Activated B cell treated with CpG ODN at 0.5 μM for 24 hours (primary cell): ENCODE data around the gene ENSA. TPM values are rescaled to one million over a fixed set of nuclear protein-coding genes. Genes with fewer than 3 reads are reported as not detected.
"Not testable (repeated sequence)": the region's sequence is repeated elsewhere in the genome, so short reads cannot be mapped to it uniquely, and the experiment has no call there.

Experiments used
- ATAC-seq: fragments of 200-7000 bp; cut with Tn5 transposase; one replicate; pipeline ENCODE4 v1.10.0; 2021; ENCODE audit warnings: low read depth, mild to moderate bottlenecking, moderate library complexity
- CTCF ChIA-PET: fragments of 350-600 bp; sonication (Branson Sonifier 250); formaldehyde crosslinking; loops from one replicate; lab custom pipeline; 2021; ENCODE audit warnings: antibody characterized with exemption; lab: Charles Lee
- POLR2A ChIA-PET: fragments of 350-600 bp; sonication (Branson Sonifier 250); formaldehyde crosslinking; loops from one replicate; lab custom pipeline; 2021; ENCODE audit warnings: antibody characterized with exemption; lab: Charles Lee
- DNase-seq: peaks from one replicate; pipeline ENCODE4 v3.0.0; 2022
- H3K27ac Mint-ChIP-seq: one replicate; pipeline ENCODE4 v1.8.0; 2020; ENCODE audit warnings: mixed read lengths
- H3K27me3 Mint-ChIP-seq: one replicate; pipeline ENCODE4 v1.8.0; 2021; ENCODE audit warnings: mixed read lengths
- H3K36me3 Mint-ChIP-seq: one replicate; pipeline ENCODE4 v1.8.0; 2021; ENCODE audit warnings: low read depth, mixed read lengths
- H3K4me1 Mint-ChIP-seq: one replicate; pipeline ENCODE4 v1.8.0; 2021; ENCODE audit warnings: mixed read lengths
- H3K4me3 Mint-ChIP-seq: one replicate; pipeline ENCODE4 v1.8.0; 2020; ENCODE audit warnings: mild to moderate bottlenecking, mixed read lengths
- H3K9me3 Mint-ChIP-seq: one replicate; pipeline ENCODE4 v1.8.0; 2020; ENCODE audit warnings: mixed read lengths
- CTCF ChIP-seq: fragments of 200-600 bp; IDR thresholded peaks from one replicate; pipeline ENCODE4 v1.8.0; 2022; ENCODE audit warnings: antibody characterized with exemption, mild to moderate bottlenecking
- intact Hi-C: fragments of 100-400 bp; cut with micrococcal nuclease; formaldehyde crosslinking; loops from one replicate; pipeline ENCODE4 v1.15.1; 2024
- total RNA-seq: library from RNA; stranded (reverse); gene quantifications from 2 replicates; pipeline ENCODE4 v1.2.3, GENCODE V29; 2022

Gene ENSA
- total RNA-seq, 1 donor from 2014 or later: 202 TPM

DNA sequence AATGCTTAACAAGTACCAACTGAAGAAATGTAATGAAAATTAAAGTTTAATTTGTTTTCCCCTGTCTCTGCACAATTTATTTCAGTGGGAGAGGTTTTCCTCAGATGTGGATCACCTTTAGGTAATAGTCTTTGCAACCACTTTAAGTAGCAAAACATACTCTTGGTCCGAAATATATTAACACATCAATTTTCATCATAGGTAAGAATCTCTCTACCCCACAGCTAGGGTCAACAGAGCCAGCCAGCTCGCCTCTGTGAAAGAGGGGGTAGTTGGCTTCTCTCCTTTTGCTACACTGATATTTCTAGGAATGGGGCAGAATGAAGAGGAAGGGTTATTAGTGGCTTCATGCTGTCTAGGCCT, 25.2 kb downstream of the ENSA start:
- no peak for DNase-seq
- TF ChIP-seq CTCF: no peak
- Mint-ChIP-seq H3K27me3 (no peaks in the 10 kb centered on the region), H3K36me3 (peaks cover 11% of the 10 kb centered on the region), H3K4me3 (no peak overlapping the region), H3K27ac (no peak overlapping the region), H3K9me3 (no peaks in the 10 kb centered on the region), H3K4me1 (peaks cover 6% of the 10 kb centered on the region)
- ChIA-PET CTCF (interaction anchor here (1.3 kb wide), 1 partner anchor 43 kb away, joined by 3 read pairs; no protein-coding TSS in a partner anchor), POLR2A (no interaction called here)
- intact Hi-C loops: no loop called here
- ATAC-seq: no peak

- POLR2A ChIA-PET: interaction anchor here (1.7 kb wide), 1 partner anchor 24 kb away, joined by 11 read pairs; the partner anchor contains the start of gene MCL1
- CTCF ChIA-PET: no interaction called here
- Mint-ChIP-seq H3K27ac (no peak overlapping the region), H3K27me3 (no peaks in the 10 kb centered on the region), H3K4me3 (no peak overlapping the region), H3K36me3 (peaks cover 11% of the 10 kb centered on the region), H3K9me3 (no peaks in the 10 kb centered on the region), H3K4me1 (peaks cover 6% of the 10 kb centered on the region)
- TF ChIP-seq CTCF: no peak
- DNase-seq: no peak
- intact Hi-C loops: no loop called here
- no peak for ATAC-seq
Observed at GRCh38 chr1:150603711-150604110, 25.7 kb downstream of the ENSA start.

DNA sequence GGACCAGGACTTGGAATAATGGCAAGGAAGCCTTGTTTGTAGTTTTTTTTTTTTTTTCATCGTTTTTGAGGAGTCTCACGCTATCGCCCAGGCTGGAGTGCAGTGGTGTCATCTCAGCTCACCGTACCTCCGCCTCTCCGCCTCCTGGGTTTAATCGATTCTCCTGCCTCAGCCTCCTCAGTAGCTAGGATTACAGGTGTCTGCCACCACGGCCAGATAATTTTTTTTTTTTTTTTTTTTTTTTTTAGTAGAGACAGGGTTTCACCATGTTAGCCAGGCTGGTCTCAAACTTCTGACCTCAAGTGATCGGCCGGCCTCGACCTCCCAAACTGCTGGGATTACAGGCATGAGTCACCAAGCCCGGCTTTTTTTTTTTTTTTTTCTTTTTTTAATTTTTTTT, 27.0 kb downstream of the ENSA start:
- POLR2A ChIA-PET: interaction anchor here (0.7 to 1.7 kb wide), 2 partner anchors 23 to 196 kb away, joined by 6 to 11 read pairs; partner anchors contain the start of gene MCL1
- H3K36me3 Mint-ChIP-seq: peaks cover 13% of the 10 kb centered on the region
- H3K27ac Mint-ChIP-seq, DNase-seq, H3K27me3 Mint-ChIP-seq, H3K4me1 Mint-ChIP-seq, H3K9me3 Mint-ChIP-seq, intact Hi-C loops, ATAC-seq, H3K4me3 Mint-ChIP-seq: not testable (repeated sequence)
- CTCF ChIA-PET: interaction anchor here (0.7 kb wide), 1 partner anchor 255 kb away, joined by 5 read pairs; no protein-coding TSS in a partner anchor

- ChIA-PET CTCF (interaction anchor here (0.8 kb wide), 2 partner anchors 20 to 41 kb away, joined by 3 read pairs; no protein-coding TSS in a partner anchor), POLR2A (interaction anchor here (0.7 to 1.3 kb wide), 2 partner anchors 22 to 432 kb away, joined by 3 to 4 read pairs; partner anchors contain the start of gene MCL1)
- Mint-ChIP-seq H3K4me1 (peaks cover 6% of the 10 kb centered on the region), H3K4me3 (no peak overlapping the region), H3K36me3 (peaks cover 13% of the 10 kb centered on the region), H3K27ac (no peak overlapping the region), H3K9me3 (no peaks in the 10 kb centered on the region), H3K27me3 (no peaks in the 10 kb centered on the region)
- DNase-seq (no peak), ATAC-seq (no peak)
- no peak for TF ChIP-seq CTCF
- intact Hi-C loops: no loop called here
Observed at GRCh38 chr1:150601540-150601939, 27.9 kb downstream of the ENSA start.

- CTCF ChIA-PET: not testable (repeated sequence)
Observed at GRCh38 chr1:150598346-150598745, 31.1 kb downstream of the ENSA start.

DNA sequence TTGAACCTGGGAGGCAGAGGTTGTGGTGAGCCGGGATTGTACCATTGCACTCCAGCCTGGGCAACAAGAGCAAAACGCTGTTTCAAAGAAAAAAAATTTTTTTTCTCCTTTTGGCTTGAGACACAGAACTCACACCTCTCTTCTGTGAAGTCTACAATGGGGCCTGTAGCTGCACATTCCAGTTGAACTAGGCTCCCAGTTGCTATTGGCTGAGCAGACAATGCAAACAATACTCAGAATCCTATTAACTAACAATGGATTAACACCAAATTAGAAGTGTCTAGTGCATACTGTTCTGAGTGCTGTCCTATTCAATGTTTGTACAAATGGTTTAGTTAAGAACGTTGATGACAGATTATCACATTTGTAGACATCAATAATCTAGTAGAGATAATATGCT, 32.4 kb downstream of the ENSA start:
- ChIA-PET CTCF (no interaction called here), POLR2A (interaction anchor here (0.6 kb wide), 1 partner anchor 81 kb away, joined by 3 read pairs; no protein-coding TSS in a partner anchor)
- no peak for TF ChIP-seq CTCF
- H3K9me3 Mint-ChIP-seq: no peaks in the 10 kb centered on the region
- ATAC-seq: no peak
- DNase-seq: no peak
- peaks cover 6% of the 10 kb centered on the region for H3K4me1 Mint-ChIP-seq
- intact Hi-C loops: no loop called here
- no peaks in the 10 kb centered on the region for H3K27me3 Mint-ChIP-seq
- no peak overlapping the region for H3K27ac Mint-ChIP-seq
- H3K4me3 Mint-ChIP-seq: no peak overlapping the region
- H3K36me3 Mint-ChIP-seq: peaks cover 12% of the 10 kb centered on the region

More at GRCh38 chr1:150598346-150598745, 31.1 kb downstream of the ENSA start:
- POLR2A ChIA-PET, H3K27me3 Mint-ChIP-seq, H3K4me1 Mint-ChIP-seq, ATAC-seq, DNase-seq, H3K9me3 Mint-ChIP-seq, H3K27ac Mint-ChIP-seq, intact Hi-C loops, H3K4me3 Mint-ChIP-seq: not testable (repeated sequence)
- peaks cover 12% of the 10 kb centered on the region for H3K36me3 Mint-ChIP-seq
